Measurements from ENCODE around the gene NUP98. TPM values are rescaled to one million over a fixed set of nuclear protein-coding genes. Genes with fewer than 3 reads are reported as not detected.
A peak's percentile ranks its signal among the peaks of the same experiment; 100 is the strongest.

NUP98 gene
- total RNA-seq (2014; rRNA removed; shearing (Covaris generic)) (83.9 and 102 TPM in 2 replicates), total RNA-seq (2022) (112 and 115 TPM in 2 replicates), Bru-seq, nascent RNA (percentile 92 among the genes with signal in this experiment), BruChase-seq, experiment 1, labeled RNA remaining after a 6-hour chase (percentile 92 among the genes with signal in this experiment), BruChase-seq, experiment 2, labeled RNA remaining after a 2-hour chase (percentile 92 among the genes with signal in this experiment)
- long read RNA-seq, full-length matches to known transcripts, result 40 of 107 reads
- long read RNA-seq, partial matches to known transcripts, result 29 of 107 reads
- long read RNA-seq, other reads (novel, unspliced or antisense), result 38 of 107 reads

GRCh38 chr11:3797329-3798090, at the start of gene NUP98:
NUP98 (minus strand) TSS chr11:3797554; CDS start chr11:3782117, 15,437 bp downstream.
- Histone ChIP-seq H3K4me2 (ENCODE audit: low read length) (peak within 1 kb of the TSS; percentile 98), H3K4me3 (ENCODE audit: low read depth, low read length, poor library complexity, severe bottlenecking) (peak within 1 kb of the TSS; percentile 93), H2AFZ (ENCODE audit: low read length) (peak within 1 kb of the TSS; percentile 84), H3K4me1 (ENCODE audit: insufficient read depth, low read length, poor library complexity, severe bottlenecking) (peaks cover 29% of the 10 kb centered on the region), H3K27ac (ENCODE audit: low read depth, low read length, poor library complexity, severe bottlenecking) (peak within 1 kb of the TSS; percentile 73), H3K9me3 (ENCODE audit: low read length) (no peaks in the 10 kb centered on the region), H4K20me1 (ENCODE audit: insufficient read depth, low read length) (peaks cover 14% of the 10 kb centered on the region), H3K79me2 (ENCODE audit: insufficient read depth, low read depth, low read length) (peaks cover 48% of the 10 kb centered on the region), H3K9me2 (ENCODE audit: insufficient read depth, low read length) (no peaks in the 10 kb centered on the region), H3K36me3 (ENCODE audit: insufficient read depth, low read length) (peaks cover 40% of the 10 kb centered on the region)
- ChIA-PET CTCF (ENCODE audit: unreplicated experiment) (no interaction called here), POLR2A (interaction anchor here (0.8 to 1.5 kb wide), 3 partner anchors 10 to 56 kb away, joined by 4 to 7 read pairs (median 4); no protein-coding TSS in a partner anchor)
- peak; percentile 100 for DNase-seq (ENCODE audit: low spot score)
- no TSS peak for BruUV-seq (replicated peaks)
- no peak for TF ChIP-seq EZH2phosphoT487 (IDR thresholded peaks at IDR 0.05; ENCODE audit: borderline replicate concordance, low read depth, low read length)
- TF ChIP-seq, protein P1, sequence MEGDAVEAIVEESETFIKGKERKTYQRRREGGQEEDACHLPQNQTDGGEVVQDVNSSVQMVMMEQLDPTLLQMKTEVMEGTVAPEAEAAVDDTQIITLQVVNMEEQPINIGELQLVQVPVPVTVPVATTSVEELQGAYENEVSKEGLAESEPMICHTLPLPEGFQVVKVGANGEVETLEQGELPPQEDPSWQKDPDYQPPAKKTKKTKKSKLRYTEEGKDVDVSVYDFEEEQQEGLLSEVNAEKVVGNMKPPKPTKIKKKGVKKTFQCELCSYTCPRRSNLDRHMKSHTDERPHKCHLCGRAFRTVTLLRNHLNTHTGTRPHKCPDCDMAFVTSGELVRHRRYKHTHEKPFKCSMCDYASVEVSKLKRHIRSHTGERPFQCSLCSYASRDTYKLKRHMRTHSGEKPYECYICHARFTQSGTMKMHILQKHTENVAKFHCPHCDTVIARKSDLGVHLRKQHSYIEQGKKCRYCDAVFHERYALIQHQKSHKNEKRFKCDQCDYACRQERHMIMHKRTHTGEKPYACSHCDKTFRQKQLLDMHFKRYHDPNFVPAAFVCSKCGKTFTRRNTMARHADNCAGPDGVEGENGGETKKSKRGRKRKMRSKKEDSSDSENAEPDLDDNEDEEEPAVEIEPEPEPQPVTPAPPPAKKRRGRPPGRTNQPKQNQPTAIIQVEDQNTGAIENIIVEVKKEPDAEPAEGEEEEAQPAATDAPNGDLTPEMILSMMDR (conservative IDR thresholded peaks at IDR 0.05; ENCODE audit: low read length), result peak; percentile 4; the same call in 1 of the 2 replicates
- intact Hi-C loops (cut with micrococcal nuclease; ENCODE audit: unreplicated experiment), result loop anchor here (1.0 kb wide), 1 partner anchor 40 kb away; no protein-coding TSS in a partner anchor

DNA sequence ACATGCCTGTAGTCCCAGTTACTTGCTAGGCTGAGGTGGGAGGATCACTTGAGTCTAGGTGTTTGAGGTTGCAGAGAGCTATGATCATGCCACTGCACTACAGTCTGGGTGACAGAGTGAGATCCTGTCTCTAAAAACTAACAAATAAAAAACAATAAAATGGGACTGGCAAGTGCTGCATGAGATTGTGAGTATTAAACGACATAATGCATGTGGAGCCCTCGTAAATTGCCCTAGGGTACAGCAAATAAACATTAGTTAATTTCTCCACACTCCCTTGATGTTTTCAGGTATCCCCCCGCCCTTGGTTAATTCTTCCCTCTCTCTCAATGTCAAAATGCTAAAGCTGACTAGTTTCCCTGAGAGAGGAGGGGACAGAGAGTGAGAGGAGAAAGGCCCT, 48.3 kb upstream of the NUP98 start:
- intact Hi-C loops (cut with micrococcal nuclease; ENCODE audit: unreplicated experiment), result no loop called here
- DNase-seq (ENCODE audit: low spot score), result no peak
- Histone ChIP-seq H2AFZ (ENCODE audit: low read length) (no peak overlapping the region), H3K4me2 (ENCODE audit: low read length) (no peak overlapping the region), H3K4me3 (ENCODE audit: low read depth, low read length, poor library complexity, severe bottlenecking) (no peak overlapping the region), H3K4me1 (ENCODE audit: insufficient read depth, low read length, poor library complexity, severe bottlenecking) (peaks cover 7% of the 10 kb centered on the region), H3K79me2 (ENCODE audit: insufficient read depth, low read depth, low read length) (no peaks in the 10 kb centered on the region), H3K9me2 (ENCODE audit: insufficient read depth, low read length) (no peaks in the 10 kb centered on the region), H3K9me3 (ENCODE audit: low read length) (no peaks in the 10 kb centered on the region), H3K27ac (ENCODE audit: low read depth, low read length, poor library complexity, severe bottlenecking) (no peak overlapping the region), H3K36me3 (ENCODE audit: insufficient read depth, low read length) (no peaks in the 10 kb centered on the region), H4K20me1 (ENCODE audit: insufficient read depth, low read length) (no peaks in the 10 kb centered on the region)
- ChIA-PET CTCF (ENCODE audit: unreplicated experiment) (no interaction called here), POLR2A (interaction anchor here (1.0 to 1.1 kb wide), 2 partner anchors 9 to 227 kb away, joined by 3 to 5 read pairs; no protein-coding TSS in a partner anchor)
- TF ChIP-seq, protein P1 (conservative IDR thresholded peaks at IDR 0.05; ENCODE audit: low read length), result no peak
- no peak for TF ChIP-seq EZH2phosphoT487 (IDR thresholded peaks at IDR 0.05; ENCODE audit: borderline replicate concordance, low read depth, low read length)
- BruUV-seq (replicated peaks), result no TSS peak

Measured in OCI-LY7 (cell line).